Endothelial cell of umbilical vein (primary cell): ENCODE data around the gene UNC93B1.

Experiments used
- EZH2 ChIP-seq: IDR thresholded peaks from 2 replicates; pipeline ENCODE4 v1.6.1; 2012; ENCODE audit warnings: borderline replicate concordance, low read depth, mild to moderate bottlenecking, moderate library complexity, low read length, inconsistent platforms; ENCODE audit not compliant: severe bottlenecking
- MAX ChIP-seq: IDR thresholded peaks from 2 replicates; pipeline ENCODE4 v1.6.1; 2011; ENCODE audit not compliant: insufficient read depth, insufficient read length
- POLR2A ChIP-seq: IDR thresholded peaks from 2 replicates; pipeline ENCODE4 v1.6.1; 2012; ENCODE audit warnings: low read depth, mild to moderate bottlenecking, control low read depth, low read length
- POLR2AphosphoS5 ChIP-seq: IDR thresholded peaks from 2 replicates; pipeline ENCODE4 v1.6.1; 2012; ENCODE audit warnings: low read depth, mild to moderate bottlenecking, control low read depth, low read length, moderate library complexity; ENCODE audit not compliant: insufficient read depth
- TF ChIP-seq, protein P1 (sequence below), 2 donors: IDR thresholded peaks; 1 replicate in 1 of 2; 2 replicates in 1 of 2; pipeline ENCODE4 v1.5.1; 2011; ENCODE audit warnings: low read length in 2 of 2, mild to moderate bottlenecking in 2 of 2, moderate library complexity in 2 of 2, control low read depth in 1 of 2, inconsistent platforms in 1 of 2, low read depth in 1 of 2; ENCODE audit not compliant: insufficient read depth in 1 of 2; ENCODE audit errors: extremely low read depth in 1 of 2

DNA sequence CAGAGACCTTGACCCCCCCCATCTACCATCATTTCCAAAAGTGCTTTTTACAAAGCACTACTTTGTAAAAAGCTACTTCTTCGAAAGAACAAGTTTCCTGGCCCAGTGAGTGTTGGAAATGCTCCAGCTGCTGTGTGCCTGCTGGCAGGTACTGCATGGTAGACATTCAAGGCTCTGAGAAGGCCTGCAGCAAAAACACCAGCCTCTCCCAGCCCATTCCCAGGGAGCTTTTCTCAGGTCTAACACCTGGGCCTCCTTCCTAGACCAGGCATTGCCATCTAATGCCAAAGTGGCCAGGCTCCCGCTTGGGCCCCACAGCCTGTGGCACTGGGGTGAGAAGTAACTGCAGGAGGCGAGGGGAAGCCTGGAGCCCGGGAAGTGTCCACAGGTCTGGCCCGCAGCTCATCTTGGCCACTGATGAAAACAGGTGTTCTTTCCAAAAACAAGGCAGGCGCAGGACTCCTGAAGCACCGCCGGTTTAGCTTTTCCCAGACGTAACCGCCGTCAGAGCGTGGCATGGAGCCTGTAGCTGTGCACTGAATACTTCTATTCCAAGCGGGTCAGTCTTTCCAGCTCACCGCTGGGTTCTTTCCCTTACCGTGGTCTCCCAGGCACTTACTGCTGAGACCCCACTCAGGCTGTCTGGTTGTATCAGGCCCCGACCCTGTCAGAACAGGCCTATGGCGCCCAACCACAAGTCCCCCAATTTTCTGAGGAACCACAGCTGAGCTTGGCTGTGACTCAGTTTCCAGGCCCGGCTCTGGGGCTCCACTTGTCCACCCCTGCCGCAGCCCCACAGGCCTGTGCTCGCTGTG lies 33.7 kb upstream of the UNC93B1 start:
- TF ChIP-seq, protein P1, sequence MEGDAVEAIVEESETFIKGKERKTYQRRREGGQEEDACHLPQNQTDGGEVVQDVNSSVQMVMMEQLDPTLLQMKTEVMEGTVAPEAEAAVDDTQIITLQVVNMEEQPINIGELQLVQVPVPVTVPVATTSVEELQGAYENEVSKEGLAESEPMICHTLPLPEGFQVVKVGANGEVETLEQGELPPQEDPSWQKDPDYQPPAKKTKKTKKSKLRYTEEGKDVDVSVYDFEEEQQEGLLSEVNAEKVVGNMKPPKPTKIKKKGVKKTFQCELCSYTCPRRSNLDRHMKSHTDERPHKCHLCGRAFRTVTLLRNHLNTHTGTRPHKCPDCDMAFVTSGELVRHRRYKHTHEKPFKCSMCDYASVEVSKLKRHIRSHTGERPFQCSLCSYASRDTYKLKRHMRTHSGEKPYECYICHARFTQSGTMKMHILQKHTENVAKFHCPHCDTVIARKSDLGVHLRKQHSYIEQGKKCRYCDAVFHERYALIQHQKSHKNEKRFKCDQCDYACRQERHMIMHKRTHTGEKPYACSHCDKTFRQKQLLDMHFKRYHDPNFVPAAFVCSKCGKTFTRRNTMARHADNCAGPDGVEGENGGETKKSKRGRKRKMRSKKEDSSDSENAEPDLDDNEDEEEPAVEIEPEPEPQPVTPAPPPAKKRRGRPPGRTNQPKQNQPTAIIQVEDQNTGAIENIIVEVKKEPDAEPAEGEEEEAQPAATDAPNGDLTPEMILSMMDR (IDR thresholded peaks at IDR 0.05; ENCODE audit: extremely low read depth in 1 of 2, insufficient read depth in 1 of 2, low read depth in 1 of 2, low read length in 2 of 2) = no peak
- no peak for TF ChIP-seq EZH2
- no peak for TF ChIP-seq POLR2AphosphoS5
- peak; percentile 20 for TF ChIP-seq POLR2A
- TF ChIP-seq MAX = no peak
